ENCODE data around the gene SORBS2.

SORBS2 gene

GRCh38 chr4:185734930-185735329 is 77.1 kb downstream of the SORBS2 start:
- peaks cover 36% of the 10 kb centered on the region for H3K4me1 ChIP-seq (ENCODE audit: insufficient read depth, low read length)
- H3K9ac ChIP-seq (ENCODE audit: low read depth, low read length) = no peak overlapping the region
- 85% methylated on average over 2 of the region's 2 CpGs for WGBS

GRCh38 chr4:185734214-185734613 is 77.8 kb downstream of the SORBS2 start:
- Histone ChIP-seq H3K4me1 (ENCODE audit: insufficient read depth, low read length) (peaks cover 34% of the 10 kb centered on the region), H3K4me3 (ENCODE audit: low read length) (no peak overlapping the region), H3K36me3 (ENCODE audit: insufficient read depth, low read length) (no peaks in the 10 kb centered on the region), H3K27ac (ENCODE audit: low read depth, low read length) (no peak overlapping the region), H3K27me3 (ENCODE audit: insufficient read depth, low read length) (no peaks in the 10 kb centered on the region), H3K9me3 (ENCODE audit: insufficient read depth, low read depth, low read length) (peaks cover 4% of the 10 kb centered on the region; the same call in 1 of the 2 replicates), H3K9ac (ENCODE audit: low read depth, low read length) (no peak overlapping the region)
- 75% methylated on average over 3 of the region's 5 CpGs for WGBS

More at GRCh38 chr4:185734930-185735329, 77.1 kb downstream of the SORBS2 start:
- no peak overlapping the region for H3K27ac ChIP-seq (ENCODE audit: low read depth, low read length)
- no peaks in the 10 kb centered on the region for H3K36me3 ChIP-seq (ENCODE audit: insufficient read depth, low read length)
- no peak overlapping the region for H3K4me3 ChIP-seq (ENCODE audit: low read length)
- H3K9me3 ChIP-seq (ENCODE audit: insufficient read depth, low read depth, low read length) = peaks cover 4% of the 10 kb centered on the region; the same call in 1 of the 2 replicates
- no peaks in the 10 kb centered on the region for H3K27me3 ChIP-seq (ENCODE audit: insufficient read depth, low read length)

GRCh38 chr4:185730849-185731608 is 81.0 kb downstream of the SORBS2 start:
- H3K4me1 ChIP-seq (ENCODE audit: insufficient read depth, low read length) = peaks cover 17% of the 10 kb centered on the region
- H3K27ac ChIP-seq (ENCODE audit: low read depth, low read length) = no peak overlapping the region
- no peaks in the 10 kb centered on the region for H3K27me3 ChIP-seq (ENCODE audit: insufficient read depth, low read length)
- no peak overlapping the region for H3K4me3 ChIP-seq (ENCODE audit: low read length)
- no peaks in the 10 kb centered on the region for H3K36me3 ChIP-seq (ENCODE audit: insufficient read depth, low read length)
- 87% methylated on average over 3 of the region's 3 CpGs for WGBS
- H3K9me3 ChIP-seq (ENCODE audit: insufficient read depth, low read depth, low read length) = peaks cover 4% of the 10 kb centered on the region; the same call in 1 of the 2 replicates
- H3K9ac ChIP-seq (ENCODE audit: low read depth, low read length) = no peak overlapping the region; the same call in 1 of the 2 replicates

GRCh38 chr4:185730387-185730786 is 81.6 kb downstream of the SORBS2 start:
- WGBS = 85% methylated on average over 4 of the region's 4 CpGs
- Histone ChIP-seq H3K27me3 (ENCODE audit: insufficient read depth, low read length) (no peaks in the 10 kb centered on the region), H3K27ac (ENCODE audit: low read depth, low read length) (no peak overlapping the region)

DNA sequence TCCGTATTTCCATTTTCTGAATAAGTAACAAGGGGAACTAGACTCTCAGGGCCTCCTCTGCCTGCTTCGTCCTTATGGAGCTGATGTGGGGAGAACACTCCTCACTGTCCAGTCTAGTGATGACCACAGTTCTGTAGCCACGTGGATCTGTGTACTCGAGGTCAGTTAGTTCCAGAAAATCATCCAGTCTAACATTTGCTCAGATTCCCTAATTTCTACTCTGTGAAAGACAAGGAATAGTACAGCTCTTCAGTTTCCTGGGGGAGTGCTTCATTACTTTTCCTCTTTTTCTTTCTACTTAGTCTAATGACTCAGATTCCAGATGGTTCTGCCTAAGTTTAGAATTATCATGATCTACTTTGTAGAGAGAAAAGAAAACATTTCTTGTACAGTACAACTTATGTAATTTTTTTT is 82.6 kb downstream of the SORBS2 start:
- Histone ChIP-seq H3K27ac (ENCODE audit: low read depth, low read length) (no peak overlapping the region), H3K27me3 (ENCODE audit: insufficient read depth, low read length) (no peaks in the 10 kb centered on the region), H3K9me3 (ENCODE audit: insufficient read depth, low read depth, low read length) (peaks cover 4% of the 10 kb centered on the region; the same call in 1 of the 2 replicates), H3K9ac (ENCODE audit: low read depth, low read length) (no peak overlapping the region), H3K4me3 (ENCODE audit: low read length) (no peak overlapping the region), H3K4me1 (ENCODE audit: insufficient read depth, low read length) (peaks cover 10% of the 10 kb centered on the region), H3K36me3 (ENCODE audit: insufficient read depth, low read length) (no peaks in the 10 kb centered on the region)
- WGBS = 95% methylated on average over 4 of the region's 4 CpGs

More at GRCh38 chr4:185730387-185730786, 81.6 kb downstream of the SORBS2 start:
- H3K36me3 ChIP-seq (ENCODE audit: insufficient read depth, low read length) = no peaks in the 10 kb centered on the region
- no peak overlapping the region; the same call in 1 of the 2 replicates for H3K9ac ChIP-seq (ENCODE audit: low read depth, low read length)
- H3K4me1 ChIP-seq (ENCODE audit: insufficient read depth, low read length) = peaks cover 17% of the 10 kb centered on the region
- peaks cover 4% of the 10 kb centered on the region; the same call in 1 of the 2 replicates for H3K9me3 ChIP-seq (ENCODE audit: insufficient read depth, low read depth, low read length)
- H3K4me3 ChIP-seq (ENCODE audit: low read length) = no peak overlapping the region

DNA sequence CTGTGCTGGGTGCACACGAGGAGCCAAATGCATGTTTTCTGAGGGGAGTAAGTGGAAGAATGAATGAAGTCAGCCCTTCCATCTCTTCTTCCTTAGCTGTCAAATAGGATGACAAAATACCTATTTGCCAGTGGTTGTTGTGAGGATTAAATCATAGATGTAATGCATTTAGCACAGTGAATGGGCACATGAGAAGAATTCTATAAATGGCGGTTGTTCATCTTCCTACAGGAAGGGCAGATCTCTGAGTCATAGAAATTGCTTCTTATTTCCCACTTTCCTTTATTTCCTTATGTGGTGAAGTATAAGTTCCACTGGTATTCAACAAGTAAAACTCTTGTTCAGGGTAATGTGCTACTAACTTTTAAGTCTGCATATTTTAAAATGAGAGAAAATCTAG is 83.1 kb downstream of the SORBS2 start:
- H3K4me3 ChIP-seq (ENCODE audit: low read length) = no peak overlapping the region
- no peaks in the 10 kb centered on the region for H3K36me3 ChIP-seq (ENCODE audit: insufficient read depth, low read length)
- peaks cover 10% of the 10 kb centered on the region for H3K4me1 ChIP-seq (ENCODE audit: insufficient read depth, low read length)
- WGBS = 98% methylated on average over 2 of the region's 2 CpGs
- no peak overlapping the region for H3K27ac ChIP-seq (ENCODE audit: low read depth, low read length)
- peaks cover 4% of the 10 kb centered on the region; the same call in 1 of the 2 replicates for H3K9me3 ChIP-seq (ENCODE audit: insufficient read depth, low read depth, low read length)
- H3K27me3 ChIP-seq (ENCODE audit: insufficient read depth, low read length) = no peaks in the 10 kb centered on the region
- no peak overlapping the region for H3K9ac ChIP-seq (ENCODE audit: low read depth, low read length)

- Histone ChIP-seq H3K4me1 (ENCODE audit: insufficient read depth, low read length) (peaks cover 10% of the 10 kb centered on the region), H3K4me3 (ENCODE audit: low read length) (no peak overlapping the region), H3K9me3 (ENCODE audit: insufficient read depth, low read depth, low read length) (no peaks in the 10 kb centered on the region), H3K36me3 (ENCODE audit: insufficient read depth, low read length) (no peaks in the 10 kb centered on the region), H3K9ac (ENCODE audit: low read depth, low read length) (no peak overlapping the region), H3K27me3 (ENCODE audit: insufficient read depth, low read length) (no peaks in the 10 kb centered on the region), H3K27ac (ENCODE audit: low read depth, low read length) (no peak overlapping the region)
- WGBS = 91% methylated on average over 8 of the region's 8 CpGs
Measured at GRCh38 chr4:185726931-185727330, 85.1 kb downstream of the SORBS2 start.

DNA sequence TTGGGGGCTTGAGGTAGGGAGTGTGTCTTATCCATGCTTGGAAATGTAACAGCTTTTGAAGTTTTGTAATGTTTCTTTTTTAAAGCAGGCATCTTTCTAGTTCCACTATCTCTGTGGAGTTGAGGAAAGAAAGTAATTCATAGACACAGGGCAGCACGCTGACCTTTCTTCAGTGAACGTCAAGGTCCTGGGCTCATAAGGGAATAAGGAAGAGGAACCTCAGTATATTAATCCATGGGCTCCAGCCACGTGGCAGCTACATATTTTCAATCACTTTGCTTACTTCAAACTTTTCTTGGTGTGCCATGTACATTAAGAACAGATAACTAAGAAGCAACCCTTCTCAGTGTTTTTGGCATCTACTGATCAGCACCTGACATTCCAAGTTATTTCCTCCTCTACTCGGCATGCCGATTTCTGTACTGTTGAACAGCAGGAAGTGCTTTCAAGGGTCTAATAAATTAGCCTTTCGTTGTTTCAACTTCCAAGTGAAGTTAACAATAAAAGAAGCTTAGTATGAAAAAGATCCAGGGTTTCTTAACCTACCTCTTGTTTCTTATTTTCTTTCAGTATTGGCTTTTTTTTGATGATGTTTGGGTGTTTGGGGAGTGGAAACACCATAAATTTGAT is 88.2 kb downstream of the SORBS2 start:
- WGBS = 94% methylated on average over 6 of the region's 6 CpGs

DNA sequence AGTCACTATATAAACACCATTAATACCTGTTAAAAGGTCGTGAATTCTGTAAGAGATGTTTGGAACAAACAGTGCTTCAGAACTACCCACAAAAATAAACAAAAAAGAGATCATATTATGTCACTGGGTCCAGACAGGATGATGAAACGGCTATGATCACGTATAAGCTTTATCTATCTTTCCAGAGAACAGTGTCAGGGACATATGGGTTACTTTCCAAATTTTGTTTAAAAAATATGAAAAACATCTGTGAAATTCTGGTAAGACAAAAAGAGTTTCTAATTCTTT is 90.0 kb downstream of the SORBS2 start:
- 87% methylated on average over 3 of the region's 3 CpGs for WGBS
- Histone ChIP-seq H3K27ac (ENCODE audit: low read depth, low read length) (no peak overlapping the region), H3K36me3 (ENCODE audit: insufficient read depth, low read length) (no peaks in the 10 kb centered on the region), H3K4me3 (ENCODE audit: low read length) (no peak overlapping the region), H3K9ac (ENCODE audit: low read depth, low read length) (no peak overlapping the region), H3K27me3 (ENCODE audit: insufficient read depth, low read length) (no peaks in the 10 kb centered on the region), H3K4me1 (ENCODE audit: insufficient read depth, low read length) (no peaks in the 10 kb centered on the region), H3K9me3 (ENCODE audit: insufficient read depth, low read depth, low read length) (no peaks in the 10 kb centered on the region)

More for the DNA sequence above, 88.2 kb downstream of the SORBS2 start:
- H3K4me3 ChIP-seq (ENCODE audit: low read length) = no peak overlapping the region
- no peaks in the 10 kb centered on the region for H3K9me3 ChIP-seq (ENCODE audit: insufficient read depth, low read depth, low read length)
- H3K9ac ChIP-seq (ENCODE audit: low read depth, low read length) = no peak overlapping the region
- H3K27ac ChIP-seq (ENCODE audit: low read depth, low read length) = no peak overlapping the region
- H3K27me3 ChIP-seq (ENCODE audit: insufficient read depth, low read length) = no peaks in the 10 kb centered on the region
- no peaks in the 10 kb centered on the region for H3K4me1 ChIP-seq (ENCODE audit: insufficient read depth, low read length)
- no peaks in the 10 kb centered on the region for H3K36me3 ChIP-seq (ENCODE audit: insufficient read depth, low read length)

- WGBS = 82% methylated on average over 12 of the region's 12 CpGs
- H3K9ac ChIP-seq (ENCODE audit: low read depth, low read length) = no peak overlapping the region
- no peaks in the 10 kb centered on the region for H3K36me3 ChIP-seq (ENCODE audit: insufficient read depth, low read length)
- H3K27me3 ChIP-seq (ENCODE audit: insufficient read depth, low read length) = no peaks in the 10 kb centered on the region
- no peak overlapping the region for H3K27ac ChIP-seq (ENCODE audit: low read depth, low read length)
- no peaks in the 10 kb centered on the region for H3K9me3 ChIP-seq (ENCODE audit: insufficient read depth, low read depth, low read length)
- H3K4me3 ChIP-seq (ENCODE audit: low read length) = no peak overlapping the region
- H3K4me1 ChIP-seq (ENCODE audit: insufficient read depth, low read length) = no peaks in the 10 kb centered on the region
Measured at GRCh38 chr4:185721190-185722028, 90.6 kb downstream of the SORBS2 start.

- no peak overlapping the region for H3K4me3 ChIP-seq (ENCODE audit: low read length)
- H3K4me1 ChIP-seq (ENCODE audit: insufficient read depth, low read length) = no peaks in the 10 kb centered on the region
- H3K27me3 ChIP-seq (ENCODE audit: insufficient read depth, low read length) = no peaks in the 10 kb centered on the region
- H3K9ac ChIP-seq (ENCODE audit: low read depth, low read length) = no peak overlapping the region
- H3K9me3 ChIP-seq (ENCODE audit: insufficient read depth, low read depth, low read length) = no peaks in the 10 kb centered on the region
- no peaks in the 10 kb centered on the region for H3K36me3 ChIP-seq (ENCODE audit: insufficient read depth, low read length)
- no peak overlapping the region for H3K27ac ChIP-seq (ENCODE audit: low read depth, low read length)
- WGBS = 97% methylated on average over 3 of the region's 3 CpGs
Measured at GRCh38 chr4:185719500-185719858, 92.5 kb downstream of the SORBS2 start.

Data from HUES64 (cell line).